Astrocyte (in vitro differentiated cells and primary cell): ENCODE data around the gene ACAT2.

ENCODE experiments used
- EZH2 ChIP-seq: IDR thresholded peaks from 2 replicates; pipeline ENCODE4 v1.6.1; 2012; ENCODE audit warnings: mild to moderate bottlenecking, low read length, inconsistent platforms; ENCODE audit not compliant: insufficient read depth
- TF ChIP-seq, protein P1 (sequence below): IDR thresholded peaks from 2 replicates; pipeline ENCODE4 v1.5.1; 2011; ENCODE audit warnings: low read depth, mild to moderate bottlenecking, inconsistent platforms, low read length, moderate library complexity; ENCODE audit not compliant: insufficient read depth

DNA sequence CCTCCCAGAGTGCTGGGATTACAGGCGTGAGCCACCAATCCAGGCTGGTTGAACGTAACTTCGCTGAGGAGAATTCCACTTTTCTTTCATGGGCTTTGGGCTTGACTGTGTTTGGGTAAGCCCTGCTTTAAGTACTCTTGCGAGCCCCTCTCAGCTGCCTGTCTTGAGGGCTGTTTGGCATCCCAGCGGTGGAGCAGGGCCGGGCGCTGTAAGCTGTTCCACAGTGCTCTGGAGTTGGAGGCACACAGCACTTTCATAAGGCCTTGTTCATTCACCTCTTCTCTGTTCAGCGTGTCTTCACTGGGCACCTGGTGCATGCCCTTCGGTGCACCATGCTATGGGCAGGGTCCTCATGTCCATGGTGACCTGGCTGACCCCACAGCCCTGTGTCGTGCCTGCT lies 59.9 kb downstream of the ACAT2 start:
- TF ChIP-seq, protein P1, sequence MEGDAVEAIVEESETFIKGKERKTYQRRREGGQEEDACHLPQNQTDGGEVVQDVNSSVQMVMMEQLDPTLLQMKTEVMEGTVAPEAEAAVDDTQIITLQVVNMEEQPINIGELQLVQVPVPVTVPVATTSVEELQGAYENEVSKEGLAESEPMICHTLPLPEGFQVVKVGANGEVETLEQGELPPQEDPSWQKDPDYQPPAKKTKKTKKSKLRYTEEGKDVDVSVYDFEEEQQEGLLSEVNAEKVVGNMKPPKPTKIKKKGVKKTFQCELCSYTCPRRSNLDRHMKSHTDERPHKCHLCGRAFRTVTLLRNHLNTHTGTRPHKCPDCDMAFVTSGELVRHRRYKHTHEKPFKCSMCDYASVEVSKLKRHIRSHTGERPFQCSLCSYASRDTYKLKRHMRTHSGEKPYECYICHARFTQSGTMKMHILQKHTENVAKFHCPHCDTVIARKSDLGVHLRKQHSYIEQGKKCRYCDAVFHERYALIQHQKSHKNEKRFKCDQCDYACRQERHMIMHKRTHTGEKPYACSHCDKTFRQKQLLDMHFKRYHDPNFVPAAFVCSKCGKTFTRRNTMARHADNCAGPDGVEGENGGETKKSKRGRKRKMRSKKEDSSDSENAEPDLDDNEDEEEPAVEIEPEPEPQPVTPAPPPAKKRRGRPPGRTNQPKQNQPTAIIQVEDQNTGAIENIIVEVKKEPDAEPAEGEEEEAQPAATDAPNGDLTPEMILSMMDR, result no peak
- no peak for TF ChIP-seq EZH2
